ENCODE data around the gene MYPN. TPM values are rescaled to one million over a fixed set of nuclear protein-coding genes. Genes with fewer than 3 reads are reported as not detected.
"Not testable (repeated sequence)": the region's sequence is repeated elsewhere in the genome, so short reads cannot be mapped to it uniquely, and the experiment has no call there.

Gene MYPN
- total RNA-seq, 1 donor from 2014 or later, result 1.0 TPM

DNA sequence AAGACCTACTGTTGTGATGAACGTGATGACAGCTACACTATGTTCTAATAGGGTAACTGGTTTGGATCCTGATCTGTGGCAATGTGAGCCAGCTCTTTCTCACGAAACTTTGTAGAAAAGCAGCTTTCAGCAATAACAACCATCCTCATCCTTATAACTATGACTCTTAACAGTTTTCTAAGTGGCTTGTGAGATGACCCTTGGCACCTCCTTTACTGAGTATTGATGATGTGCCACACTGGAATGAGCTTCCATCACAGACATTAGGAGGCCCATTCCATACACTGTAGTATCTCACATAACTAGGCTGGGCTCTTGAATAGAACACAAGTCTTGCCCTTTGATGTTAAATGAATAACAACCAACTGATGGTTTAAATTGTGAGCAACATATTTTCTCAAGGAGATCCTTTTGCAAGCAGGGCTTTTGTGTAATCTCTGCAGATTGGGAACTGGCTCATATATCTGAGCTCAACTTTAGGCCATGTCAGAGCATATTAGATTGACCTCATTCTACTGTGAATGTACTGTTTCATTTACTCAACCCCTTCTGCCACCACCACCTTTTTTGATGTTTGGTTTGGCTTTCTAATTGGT, 46.4 kb downstream of the MYPN start:
- no peak for DNase-seq (ENCODE audit: extremely low spot score, unreplicated experiment)
- no peaks in the 10 kb centered on the region for H3K36me3 Mint-ChIP-seq (ENCODE audit: unreplicated experiment)
- no peaks in the 10 kb centered on the region for H3K27me3 Mint-ChIP-seq (ENCODE audit: unreplicated experiment)
- peaks cover 27% of the 10 kb centered on the region for H3K4me1 Mint-ChIP-seq (ENCODE audit: unreplicated experiment)
- H3K4me3 Mint-ChIP-seq (ENCODE audit: unreplicated experiment), result no peak overlapping the region
- no peaks in the 10 kb centered on the region for H3K9me3 Mint-ChIP-seq (ENCODE audit: unreplicated experiment)
- H3K27ac Mint-ChIP-seq (ENCODE audit: unreplicated experiment), result no peak overlapping the region
- TF ChIP-seq, protein P1, sequence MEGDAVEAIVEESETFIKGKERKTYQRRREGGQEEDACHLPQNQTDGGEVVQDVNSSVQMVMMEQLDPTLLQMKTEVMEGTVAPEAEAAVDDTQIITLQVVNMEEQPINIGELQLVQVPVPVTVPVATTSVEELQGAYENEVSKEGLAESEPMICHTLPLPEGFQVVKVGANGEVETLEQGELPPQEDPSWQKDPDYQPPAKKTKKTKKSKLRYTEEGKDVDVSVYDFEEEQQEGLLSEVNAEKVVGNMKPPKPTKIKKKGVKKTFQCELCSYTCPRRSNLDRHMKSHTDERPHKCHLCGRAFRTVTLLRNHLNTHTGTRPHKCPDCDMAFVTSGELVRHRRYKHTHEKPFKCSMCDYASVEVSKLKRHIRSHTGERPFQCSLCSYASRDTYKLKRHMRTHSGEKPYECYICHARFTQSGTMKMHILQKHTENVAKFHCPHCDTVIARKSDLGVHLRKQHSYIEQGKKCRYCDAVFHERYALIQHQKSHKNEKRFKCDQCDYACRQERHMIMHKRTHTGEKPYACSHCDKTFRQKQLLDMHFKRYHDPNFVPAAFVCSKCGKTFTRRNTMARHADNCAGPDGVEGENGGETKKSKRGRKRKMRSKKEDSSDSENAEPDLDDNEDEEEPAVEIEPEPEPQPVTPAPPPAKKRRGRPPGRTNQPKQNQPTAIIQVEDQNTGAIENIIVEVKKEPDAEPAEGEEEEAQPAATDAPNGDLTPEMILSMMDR (IDR thresholded peaks at IDR 0.05), result no peak

DNA sequence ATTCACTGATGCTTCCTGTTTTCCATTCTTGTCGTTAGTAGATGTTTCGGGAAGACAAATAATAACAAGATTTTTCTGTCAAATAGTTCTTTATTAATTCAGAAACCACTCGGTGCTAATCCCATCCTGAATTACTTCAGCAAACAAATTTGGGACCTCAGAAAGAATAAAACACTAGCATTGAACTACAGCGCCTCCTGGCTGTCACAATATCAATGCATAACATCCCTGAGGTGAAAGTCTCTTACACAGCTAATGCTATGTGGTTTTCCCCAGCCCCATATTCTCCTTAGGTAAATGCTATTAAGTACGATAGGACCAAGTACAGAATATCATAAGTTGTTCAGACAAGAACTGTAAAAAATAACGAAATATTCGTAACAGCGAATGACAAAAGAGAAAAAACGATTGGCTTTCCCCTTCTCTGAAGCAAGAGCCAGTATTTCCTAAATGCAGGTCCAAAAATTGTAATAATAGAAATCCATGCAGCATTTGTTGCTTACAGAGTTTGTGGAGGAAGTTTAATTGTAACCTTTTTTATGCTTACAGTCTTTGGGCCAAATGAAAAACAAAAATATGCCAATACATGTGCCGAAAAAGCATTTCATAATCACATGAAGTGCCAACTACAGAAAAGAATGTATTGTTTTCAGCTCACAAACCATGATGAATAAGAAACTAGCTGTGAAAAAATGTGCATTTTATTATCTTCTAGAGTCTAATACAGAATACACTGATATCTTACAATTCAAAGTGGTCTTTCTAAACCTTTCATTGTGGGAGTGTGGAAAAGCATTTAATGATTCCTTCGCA, 47.3 kb downstream of the MYPN start:
- no peak overlapping the region for H3K27ac Mint-ChIP-seq (ENCODE audit: unreplicated experiment)
- no peaks in the 10 kb centered on the region for H3K9me3 Mint-ChIP-seq (ENCODE audit: unreplicated experiment)
- H3K27me3 Mint-ChIP-seq (ENCODE audit: unreplicated experiment), result no peaks in the 10 kb centered on the region
- no peak overlapping the region for H3K4me3 Mint-ChIP-seq (ENCODE audit: unreplicated experiment)
- DNase-seq (ENCODE audit: extremely low spot score, unreplicated experiment), result no peak
- TF ChIP-seq, protein P1 (IDR thresholded peaks at IDR 0.05), result peak; percentile 78
- H3K36me3 Mint-ChIP-seq (ENCODE audit: unreplicated experiment), result no peaks in the 10 kb centered on the region
- peaks cover 27% of the 10 kb centered on the region for H3K4me1 Mint-ChIP-seq (ENCODE audit: unreplicated experiment)

DNA sequence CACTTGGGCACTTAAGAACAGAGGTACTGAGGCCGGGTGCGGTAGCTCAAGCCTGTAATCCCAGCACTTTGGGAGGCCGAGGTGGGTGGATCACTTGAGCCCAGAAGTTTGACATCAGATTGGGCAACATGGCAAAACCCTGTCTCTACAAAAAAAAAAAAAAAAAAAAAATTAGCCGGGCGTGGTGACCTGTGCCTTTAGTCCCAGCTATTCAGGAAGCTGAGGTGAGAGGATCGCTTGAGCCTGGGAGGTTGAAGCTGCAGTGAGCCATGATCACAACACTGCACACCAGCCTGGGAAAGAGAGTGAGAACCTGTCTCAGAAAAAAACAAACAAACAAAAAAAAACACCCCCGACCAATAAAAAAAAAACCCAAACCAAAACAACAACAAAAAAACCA, 48.2 kb downstream of the MYPN start:
- peaks cover 27% of the 10 kb centered on the region for H3K4me1 Mint-ChIP-seq (ENCODE audit: unreplicated experiment)
- not testable (repeated sequence) for H3K9me3 Mint-ChIP-seq (ENCODE audit: unreplicated experiment); H3K27ac Mint-ChIP-seq (ENCODE audit: unreplicated experiment); H3K27me3 Mint-ChIP-seq (ENCODE audit: unreplicated experiment); H3K4me3 Mint-ChIP-seq (ENCODE audit: unreplicated experiment); H3K36me3 Mint-ChIP-seq (ENCODE audit: unreplicated experiment); DNase-seq (ENCODE audit: extremely low spot score, unreplicated experiment)

DNA sequence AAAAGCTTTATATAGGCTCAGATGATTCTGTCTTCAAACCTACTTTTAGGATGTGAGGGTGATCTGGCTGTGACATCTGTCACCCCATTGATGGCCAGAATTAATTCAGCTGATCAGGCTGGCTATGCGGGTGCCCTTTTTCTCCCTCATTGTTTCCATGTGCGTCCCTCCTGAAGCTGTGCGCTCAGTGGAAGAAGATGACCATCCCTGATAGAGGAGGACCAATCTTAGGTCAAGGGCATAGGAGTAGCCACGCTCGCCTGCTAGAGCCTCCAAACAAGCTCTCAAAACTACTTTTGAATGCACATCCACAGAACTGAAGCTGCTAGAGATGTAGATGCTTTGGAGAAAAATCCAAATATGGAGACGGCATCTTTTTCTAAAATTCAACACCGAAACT, 48.7 kb downstream of the MYPN start:
- Mint-ChIP-seq H3K27me3 (ENCODE audit: unreplicated experiment) (no peaks in the 10 kb centered on the region), H3K36me3 (ENCODE audit: unreplicated experiment) (no peaks in the 10 kb centered on the region), H3K4me1 (ENCODE audit: unreplicated experiment) (peaks cover 27% of the 10 kb centered on the region), H3K27ac (ENCODE audit: unreplicated experiment) (no peak overlapping the region), H3K4me3 (ENCODE audit: unreplicated experiment) (no peak overlapping the region), H3K9me3 (ENCODE audit: unreplicated experiment) (no peaks in the 10 kb centered on the region)
- no peak for DNase-seq (ENCODE audit: extremely low spot score, unreplicated experiment)
- TF ChIP-seq, protein P1 (IDR thresholded peaks at IDR 0.05), result no peak

DNA sequence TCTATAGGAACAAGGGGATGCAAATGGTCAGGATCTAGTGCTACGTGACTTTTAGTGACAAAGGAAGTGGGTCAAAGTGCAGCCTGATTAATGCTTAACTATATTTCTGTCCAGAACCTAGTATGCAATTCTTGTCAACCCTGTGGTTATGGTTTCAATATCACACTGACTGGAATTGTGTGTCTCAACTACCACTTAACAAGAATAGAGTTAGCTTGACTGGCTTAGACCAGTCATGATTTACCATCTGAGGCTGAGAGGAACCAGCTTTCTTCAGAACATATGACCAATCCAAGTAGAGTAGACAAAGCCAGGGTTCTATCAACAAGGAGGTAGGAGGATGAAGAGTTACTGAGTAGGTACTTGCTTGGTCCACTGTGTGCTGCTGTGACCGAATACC, 54.4 kb downstream of the MYPN start:
- no peaks in the 10 kb centered on the region for H3K9me3 Mint-ChIP-seq (ENCODE audit: unreplicated experiment)
- no peaks in the 10 kb centered on the region for H3K27me3 Mint-ChIP-seq (ENCODE audit: unreplicated experiment)
- no peaks in the 10 kb centered on the region for H3K36me3 Mint-ChIP-seq (ENCODE audit: unreplicated experiment)
- no peak overlapping the region for H3K4me3 Mint-ChIP-seq (ENCODE audit: unreplicated experiment)
- TF ChIP-seq, protein P1 (IDR thresholded peaks at IDR 0.05), result no peak
- no peaks in the 10 kb centered on the region for H3K4me1 Mint-ChIP-seq (ENCODE audit: unreplicated experiment)
- no peak for DNase-seq (ENCODE audit: extremely low spot score, unreplicated experiment)
- no peak overlapping the region for H3K27ac Mint-ChIP-seq (ENCODE audit: unreplicated experiment)

Measured in osteocyte (in vitro differentiated cells).